ENCODE data around the gene DMD. TPM values are rescaled to one million over a fixed set of nuclear protein-coding genes. Genes with fewer than 3 reads are reported as not detected.

The DMD gene
- polyA plus RNA-seq, 3 donors = 0.23 TPM; not detected in 2

- H3K27me3 Mint-ChIP-seq (ENCODE audit: low read depth in 3 of 3) = peaks cover 0 to 2% (median 1%) of the 10 kb centered on the region in 3 donors
- H3K4me1 ChIP-seq (ENCODE audit: control insufficient read depth in 1 of 2, insufficient read depth in 2 of 2, low read length in 2 of 2) = no peaks in the 10 kb centered on the region
- H3K4me2 ChIP-seq (replicated peaks; ENCODE audit: extremely low read depth, low read length, poor library complexity, severe bottlenecking) = no peak overlapping the region
- H3K27me3 ChIP-seq (ENCODE audit: control insufficient read depth in 2 of 2, insufficient read depth in 2 of 2, low read length in 2 of 2) = no peaks in the 10 kb centered on the region
- intact Hi-C loops (cut with micrococcal nuclease) = no loop called here
- no peak overlapping the region for H3K27ac Mint-ChIP-seq
- peaks cover 0 to 3% (median 0%) of the 10 kb centered on the region in 7 donors for H3K9me3 Mint-ChIP-seq
- no peak overlapping the region for H3K27ac ChIP-seq (ENCODE audit: low read depth in 1 of 2, low read length in 2 of 2)
- H3K36me3 Mint-ChIP-seq = no peaks in the 10 kb centered on the region
- no peak overlapping the region for H2AFZ ChIP-seq (ENCODE audit: insufficient read depth, low read depth, low read length, poor library complexity, severe bottlenecking)
- no peak overlapping the region for H3K4me3 Mint-ChIP-seq
- no peak overlapping the region for H3K4me3 ChIP-seq (replicated peaks in 1 of 3; ENCODE audit: low read depth in 2 of 3, low read length in 3 of 3)
- H4K20me1 ChIP-seq (ENCODE audit: insufficient read depth, low read length) = no peaks in the 10 kb centered on the region
- H3K4me1 Mint-ChIP-seq = peaks cover 5% of the 10 kb centered on the region
- no peaks in the 10 kb centered on the region for H3K36me3 ChIP-seq (replicated peaks in 1 of 2; ENCODE audit: control insufficient read depth in 1 of 2, insufficient read depth in 2 of 2, low read length in 2 of 2)
- H3K9me3 ChIP-seq (replicated peaks in 1 of 2; ENCODE audit: control insufficient read depth in 1 of 2, insufficient read depth in 1 of 2, low read length in 2 of 2) = no peaks in the 10 kb centered on the region
- no peak for DNase-seq
- H3K79me2 ChIP-seq (ENCODE audit: insufficient read depth, low read length) = no peaks in the 10 kb centered on the region
- no CpG with 5 or more reads among the region's 3 CpGs for WGBS (ENCODE audit: insufficient coverage)
- TF ChIP-seq, protein P1, sequence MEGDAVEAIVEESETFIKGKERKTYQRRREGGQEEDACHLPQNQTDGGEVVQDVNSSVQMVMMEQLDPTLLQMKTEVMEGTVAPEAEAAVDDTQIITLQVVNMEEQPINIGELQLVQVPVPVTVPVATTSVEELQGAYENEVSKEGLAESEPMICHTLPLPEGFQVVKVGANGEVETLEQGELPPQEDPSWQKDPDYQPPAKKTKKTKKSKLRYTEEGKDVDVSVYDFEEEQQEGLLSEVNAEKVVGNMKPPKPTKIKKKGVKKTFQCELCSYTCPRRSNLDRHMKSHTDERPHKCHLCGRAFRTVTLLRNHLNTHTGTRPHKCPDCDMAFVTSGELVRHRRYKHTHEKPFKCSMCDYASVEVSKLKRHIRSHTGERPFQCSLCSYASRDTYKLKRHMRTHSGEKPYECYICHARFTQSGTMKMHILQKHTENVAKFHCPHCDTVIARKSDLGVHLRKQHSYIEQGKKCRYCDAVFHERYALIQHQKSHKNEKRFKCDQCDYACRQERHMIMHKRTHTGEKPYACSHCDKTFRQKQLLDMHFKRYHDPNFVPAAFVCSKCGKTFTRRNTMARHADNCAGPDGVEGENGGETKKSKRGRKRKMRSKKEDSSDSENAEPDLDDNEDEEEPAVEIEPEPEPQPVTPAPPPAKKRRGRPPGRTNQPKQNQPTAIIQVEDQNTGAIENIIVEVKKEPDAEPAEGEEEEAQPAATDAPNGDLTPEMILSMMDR (IDR thresholded peaks at IDR 0.05) = no peak
- H3K9ac ChIP-seq (ENCODE audit: insufficient read depth, low read length, poor library complexity, severe bottlenecking) = no peak overlapping the region
Measured at GRCh38 chrX:31649201-31649600, 1562.1 kb downstream of the DMD start.

DNA sequence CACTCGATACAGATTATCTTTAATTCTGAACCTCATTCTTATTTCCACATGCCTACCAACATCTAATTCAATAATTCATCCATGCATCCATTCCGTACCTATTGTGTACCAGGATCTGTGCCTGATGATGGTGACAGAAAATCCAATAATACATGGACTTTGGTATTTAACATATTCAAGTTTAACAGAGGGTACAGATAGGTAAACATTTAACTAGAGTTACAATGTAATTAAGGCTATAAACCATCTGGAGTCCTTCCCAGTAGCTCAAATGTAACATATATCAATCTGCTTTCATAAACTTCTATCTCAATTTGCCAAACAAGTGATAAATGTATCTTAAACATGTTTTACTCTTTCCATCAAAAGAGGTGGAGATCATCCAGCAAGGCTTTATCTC is 1578.0 kb downstream of the DMD start:
- TF ChIP-seq, protein P1 (IDR thresholded peaks at IDR 0.05) = no peak
- Histone ChIP-seq H3K4me1 (ENCODE audit: control insufficient read depth in 1 of 2, insufficient read depth in 2 of 2, low read length in 2 of 2) (no peaks in the 10 kb centered on the region), H3K27me3 (ENCODE audit: control insufficient read depth in 2 of 2, insufficient read depth in 2 of 2, low read length in 2 of 2) (no peaks in the 10 kb centered on the region), H3K79me2 (ENCODE audit: insufficient read depth, low read length) (no peaks in the 10 kb centered on the region), H2AFZ (ENCODE audit: insufficient read depth, low read depth, low read length, poor library complexity, severe bottlenecking) (no peak overlapping the region), H3K4me2 (replicated peaks; ENCODE audit: extremely low read depth, low read length, poor library complexity, severe bottlenecking) (no peak overlapping the region), H3K36me3 (replicated peaks in 1 of 2; ENCODE audit: control insufficient read depth in 1 of 2, insufficient read depth in 2 of 2, low read length in 2 of 2) (no peaks in the 10 kb centered on the region), H3K9ac (ENCODE audit: insufficient read depth, low read length, poor library complexity, severe bottlenecking) (no peak overlapping the region), H3K9me3 (replicated peaks in 1 of 2; ENCODE audit: control insufficient read depth in 1 of 2, insufficient read depth in 1 of 2, low read length in 2 of 2) (no peaks in the 10 kb centered on the region), H4K20me1 (ENCODE audit: insufficient read depth, low read length) (no peaks in the 10 kb centered on the region), H3K27ac (ENCODE audit: low read depth in 1 of 2, low read length in 2 of 2) (no peak overlapping the region), H3K4me3 (replicated peaks in 1 of 3; ENCODE audit: low read depth in 2 of 3, low read length in 3 of 3) (no peak overlapping the region)
- H3K27ac Mint-ChIP-seq = no peak overlapping the region
- no peak overlapping the region for H3K4me3 Mint-ChIP-seq
- no peaks in the 10 kb centered on the region for H3K36me3 Mint-ChIP-seq
- intact Hi-C loops (cut with micrococcal nuclease) = no loop called here
- H3K4me1 Mint-ChIP-seq = no peaks in the 10 kb centered on the region
- no CpG with 5 or more reads among the region's 2 CpGs for WGBS (ENCODE audit: insufficient coverage)
- H3K27me3 Mint-ChIP-seq (ENCODE audit: low read depth in 3 of 3) = no peaks in the 10 kb centered on the region
- no peak for DNase-seq
- no peaks in the 10 kb centered on the region for H3K9me3 Mint-ChIP-seq

All from CD14-positive monocyte (primary cell).